ENCODE data around the gene CDH23.

- TF ChIP-seq, protein P1, sequence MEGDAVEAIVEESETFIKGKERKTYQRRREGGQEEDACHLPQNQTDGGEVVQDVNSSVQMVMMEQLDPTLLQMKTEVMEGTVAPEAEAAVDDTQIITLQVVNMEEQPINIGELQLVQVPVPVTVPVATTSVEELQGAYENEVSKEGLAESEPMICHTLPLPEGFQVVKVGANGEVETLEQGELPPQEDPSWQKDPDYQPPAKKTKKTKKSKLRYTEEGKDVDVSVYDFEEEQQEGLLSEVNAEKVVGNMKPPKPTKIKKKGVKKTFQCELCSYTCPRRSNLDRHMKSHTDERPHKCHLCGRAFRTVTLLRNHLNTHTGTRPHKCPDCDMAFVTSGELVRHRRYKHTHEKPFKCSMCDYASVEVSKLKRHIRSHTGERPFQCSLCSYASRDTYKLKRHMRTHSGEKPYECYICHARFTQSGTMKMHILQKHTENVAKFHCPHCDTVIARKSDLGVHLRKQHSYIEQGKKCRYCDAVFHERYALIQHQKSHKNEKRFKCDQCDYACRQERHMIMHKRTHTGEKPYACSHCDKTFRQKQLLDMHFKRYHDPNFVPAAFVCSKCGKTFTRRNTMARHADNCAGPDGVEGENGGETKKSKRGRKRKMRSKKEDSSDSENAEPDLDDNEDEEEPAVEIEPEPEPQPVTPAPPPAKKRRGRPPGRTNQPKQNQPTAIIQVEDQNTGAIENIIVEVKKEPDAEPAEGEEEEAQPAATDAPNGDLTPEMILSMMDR (conservative IDR thresholded peaks at IDR 0.05; ENCODE audit: low read length) = no peak
- TF ChIP-seq EZH2phosphoT487 (IDR thresholded peaks at IDR 0.05; ENCODE audit: borderline replicate concordance) = no peak
These were observed 97.0 kb downstream of the CDH23 start for GRCh38 chr10:71493741-71494140.

Measured in Loucy (cell line).